IPS-15b (cell line): ENCODE results near the gene BEST2.

Experiments used
- H3K27me3 ChIP-seq: one replicate; pipeline ENCODE4 v1.6.1; 2013; ENCODE audit warnings: low read length; ENCODE audit not compliant: control insufficient read depth, insufficient read depth
- H3K36me3 ChIP-seq: one replicate; pipeline ENCODE4 v1.6.1; 2013; ENCODE audit warnings: low read length; ENCODE audit not compliant: control insufficient read depth, insufficient read depth
- H3K4me1 ChIP-seq: one replicate; pipeline ENCODE4 v1.6.1; 2013; ENCODE audit warnings: mild to moderate bottlenecking, low read length; ENCODE audit not compliant: control insufficient read depth, insufficient read depth
- H3K4me3 ChIP-seq: one replicate; pipeline ENCODE4 v1.5.1; 2013; ENCODE audit warnings: low read depth, low read length
- H3K9ac ChIP-seq: one replicate; pipeline ENCODE4 v1.6.1; 2013; ENCODE audit warnings: low read depth, mild to moderate bottlenecking, low read length
- H3K9me3 ChIP-seq: one replicate; pipeline ENCODE4 v1.6.1; 2013; ENCODE audit warnings: mild to moderate bottlenecking, low read length; ENCODE audit not compliant: control insufficient read depth, insufficient read depth

Gene BEST2

GRCh38 chr19:12800466-12800770 lies 48.8 kb downstream of the BEST2 start:
- H3K9ac ChIP-seq: no peak overlapping the region
- H3K9me3 ChIP-seq: no peaks in the 10 kb centered on the region
- H3K4me1 ChIP-seq: peaks cover 15% of the 10 kb centered on the region
- H3K4me3 ChIP-seq: peak overlapping the region; percentile 96
- H3K36me3 ChIP-seq: peaks cover 17% of the 10 kb centered on the region
- peaks cover 8% of the 10 kb centered on the region for H3K27me3 ChIP-seq

DNA sequence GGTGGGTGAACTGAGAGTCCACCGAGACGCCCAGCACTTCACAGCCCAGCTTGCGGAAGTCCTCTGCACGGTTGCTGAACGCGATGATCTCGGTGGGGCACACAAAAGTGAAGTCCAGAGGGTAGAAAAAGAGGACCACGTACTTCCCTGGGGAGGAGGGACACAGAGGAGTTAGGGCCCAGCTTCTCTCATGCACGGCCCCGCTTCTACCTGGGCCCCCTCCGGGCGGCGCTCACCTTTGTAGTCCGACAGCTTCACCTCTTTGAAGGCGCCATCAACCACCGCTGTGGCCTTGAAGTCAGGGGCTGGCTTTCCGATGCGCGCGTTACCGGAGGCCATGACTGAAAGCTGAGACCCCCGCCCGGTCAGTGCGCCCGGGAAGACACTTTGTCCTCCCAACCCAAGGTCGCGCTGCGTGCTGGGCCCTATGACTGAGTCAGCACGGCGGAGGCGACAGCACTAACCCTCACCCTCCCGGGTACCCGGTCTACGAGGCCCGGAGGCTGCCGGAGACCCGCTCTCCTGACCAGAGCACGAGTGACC lies 49.4 kb downstream of the BEST2 start:
- no peaks in the 10 kb centered on the region for H3K9me3 ChIP-seq
- H3K36me3 ChIP-seq: peaks cover 17% of the 10 kb centered on the region
- H3K9ac ChIP-seq: peak overlapping the region; percentile 87
- H3K4me1 ChIP-seq: peaks cover 12% of the 10 kb centered on the region
- H3K4me3 ChIP-seq: peak overlapping the region; percentile 96
- H3K27me3 ChIP-seq: peaks cover 8% of the 10 kb centered on the region

- Histone ChIP-seq H3K4me3 (peak within 1 kb of the TSS; percentile 96), H3K36me3 (peaks cover 17% of the 10 kb centered on the region), H3K4me1 (peaks cover 8% of the 10 kb centered on the region), H3K27me3 (peaks cover 8% of the 10 kb centered on the region), H3K9me3 (no peaks in the 10 kb centered on the region), H3K9ac (peak within 1 kb of the TSS; percentile 87)
Observed at GRCh38 chr19:12801466-12802266, 50.1 kb downstream of the BEST2 start, which contains the start of the genes PRDX2 and THSD8. TSS of gene PRDX2 (minus strand) at chr19:12801800. CDS start at chr19:12801261, 539 bp downstream. TSS of gene THSD8 (plus strand) at chr19:12802069. CDS start at chr19:12802072, 3 bp downstream.

DNA sequence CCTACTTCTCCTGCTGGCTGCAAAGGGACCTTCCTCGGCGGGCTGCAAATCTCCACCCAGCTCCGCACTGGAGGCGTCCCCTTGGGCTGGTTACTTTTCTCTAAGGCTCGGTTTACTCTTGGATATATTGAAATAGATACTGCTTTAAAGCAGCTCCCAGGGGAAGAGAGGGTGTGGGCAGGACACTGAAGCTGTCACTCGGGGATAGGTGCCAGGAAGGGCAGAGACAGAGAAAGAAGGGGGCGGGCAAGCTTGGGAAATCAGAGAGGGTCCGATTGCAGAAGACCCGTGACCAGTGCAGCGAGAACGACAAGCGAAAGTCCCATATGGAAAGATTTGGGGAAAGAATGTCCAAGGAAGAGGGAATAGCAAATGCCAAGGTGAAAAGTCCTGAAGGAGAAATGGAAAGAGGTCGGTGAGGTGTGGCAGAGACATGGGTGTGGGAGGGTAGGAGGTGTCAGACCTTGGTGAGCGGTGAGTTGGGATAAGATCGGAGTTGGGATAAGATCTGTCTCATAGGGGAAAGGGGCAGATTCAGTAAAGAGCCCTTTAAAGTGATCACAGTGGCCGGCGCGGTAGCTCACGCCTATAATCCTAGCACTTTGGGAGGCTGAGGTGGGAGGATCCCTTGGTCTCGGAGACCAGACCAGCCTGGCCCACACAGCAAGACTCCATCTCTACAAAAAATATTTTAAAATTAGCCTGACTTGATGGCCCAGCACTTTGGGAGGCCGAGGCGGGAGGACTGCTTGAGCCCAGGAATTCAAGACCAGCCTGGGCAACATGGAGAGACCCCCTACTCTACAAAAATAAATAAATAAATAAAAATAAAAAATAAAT lies 50.9 kb downstream of the BEST2 start:
- H3K4me1 ChIP-seq: peaks cover 8% of the 10 kb centered on the region
- H3K9me3 ChIP-seq: no peaks in the 10 kb centered on the region
- peaks cover 17% of the 10 kb centered on the region for H3K36me3 ChIP-seq
- H3K27me3 ChIP-seq: peaks cover 8% of the 10 kb centered on the region
- H3K9ac ChIP-seq: no peak overlapping the region
- peak overlapping the region; percentile 96 for H3K4me3 ChIP-seq

DNA sequence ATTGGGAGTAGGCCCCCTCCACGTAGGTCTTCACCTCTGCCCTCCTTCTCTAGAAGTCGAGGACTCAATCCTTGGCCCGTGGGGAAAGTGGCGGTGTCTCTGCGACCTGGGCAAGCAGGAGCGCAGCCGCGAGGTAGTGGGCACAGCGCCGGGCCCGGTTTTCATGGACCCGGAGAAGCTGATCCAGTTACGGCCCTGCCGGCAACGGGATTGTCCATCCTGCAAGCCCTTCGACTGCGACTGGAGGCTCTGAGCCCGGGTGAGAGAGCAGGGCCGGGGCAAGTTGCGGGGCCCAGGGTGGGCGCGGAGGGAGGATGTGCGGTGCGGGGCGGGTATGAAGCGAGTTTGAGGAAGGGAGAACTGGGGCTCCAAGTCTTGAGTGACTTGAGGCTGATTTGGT lies 52.5 kb downstream of the BEST2 start:
- H3K4me1 ChIP-seq: peaks cover 8% of the 10 kb centered on the region
- peaks cover 8% of the 10 kb centered on the region for H3K27me3 ChIP-seq
- H3K36me3 ChIP-seq: peaks cover 17% of the 10 kb centered on the region
- H3K4me3 ChIP-seq: no peak overlapping the region
- H3K9ac ChIP-seq: no peak overlapping the region
- no peaks in the 10 kb centered on the region for H3K9me3 ChIP-seq

GRCh38 chr19:12806242-12807081 lies 54.9 kb downstream of the BEST2 start, which contains the start of gene RNASEH2A:
TSS of gene RNASEH2A (plus strand) at chr19:12806584. CDS start at chr19:12806674, 90 bp downstream.
- Histone ChIP-seq H3K4me1 (peaks cover 3% of the 10 kb centered on the region), H3K27me3 (peaks cover 8% of the 10 kb centered on the region), H3K9ac (peak within 1 kb of the TSS; percentile 88), H3K36me3 (no peaks in the 10 kb centered on the region), H3K9me3 (no peaks in the 10 kb centered on the region), H3K4me3 (peak within 1 kb of the TSS; percentile 98)
